Measurements from ENCODE around the gene RHO.

The RHO gene

GRCh38 chr3:129552287-129553050 lies 24.0 kb downstream of the RHO start:
- TF ChIP-seq, protein P1, sequence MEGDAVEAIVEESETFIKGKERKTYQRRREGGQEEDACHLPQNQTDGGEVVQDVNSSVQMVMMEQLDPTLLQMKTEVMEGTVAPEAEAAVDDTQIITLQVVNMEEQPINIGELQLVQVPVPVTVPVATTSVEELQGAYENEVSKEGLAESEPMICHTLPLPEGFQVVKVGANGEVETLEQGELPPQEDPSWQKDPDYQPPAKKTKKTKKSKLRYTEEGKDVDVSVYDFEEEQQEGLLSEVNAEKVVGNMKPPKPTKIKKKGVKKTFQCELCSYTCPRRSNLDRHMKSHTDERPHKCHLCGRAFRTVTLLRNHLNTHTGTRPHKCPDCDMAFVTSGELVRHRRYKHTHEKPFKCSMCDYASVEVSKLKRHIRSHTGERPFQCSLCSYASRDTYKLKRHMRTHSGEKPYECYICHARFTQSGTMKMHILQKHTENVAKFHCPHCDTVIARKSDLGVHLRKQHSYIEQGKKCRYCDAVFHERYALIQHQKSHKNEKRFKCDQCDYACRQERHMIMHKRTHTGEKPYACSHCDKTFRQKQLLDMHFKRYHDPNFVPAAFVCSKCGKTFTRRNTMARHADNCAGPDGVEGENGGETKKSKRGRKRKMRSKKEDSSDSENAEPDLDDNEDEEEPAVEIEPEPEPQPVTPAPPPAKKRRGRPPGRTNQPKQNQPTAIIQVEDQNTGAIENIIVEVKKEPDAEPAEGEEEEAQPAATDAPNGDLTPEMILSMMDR (IDR thresholded peaks at IDR 0.05; ENCODE audit: low read length): no peak
- TF ChIP-seq EZH2 (IDR thresholded peaks at IDR 0.05; ENCODE audit: borderline replicate concordance, low read length): no peak
- Histone ChIP-seq H3K9ac (ENCODE audit: low read length) (no peak overlapping the region), H3K4me3 (ENCODE audit: low read depth, low read length, poor library complexity, severe bottlenecking) (no peak overlapping the region), H3K4me2 (ENCODE audit: low read length) (no peak overlapping the region), H3K27me3 (ENCODE audit: insufficient read depth, low read length) (peaks cover 23% of the 10 kb centered on the region), H3K4me1 (ENCODE audit: insufficient read depth, low read length, severe bottlenecking) (no peaks in the 10 kb centered on the region), H3K79me2 (ENCODE audit: insufficient read depth, low read length) (no peaks in the 10 kb centered on the region), H2AFZ (ENCODE audit: low read length) (no peak overlapping the region), H3K9me2 (ENCODE audit: low read depth, low read length) (no peaks in the 10 kb centered on the region), H3F3A (ENCODE audit: insufficient read depth, low read length) (no peaks in the 10 kb centered on the region), H3K9me3 (ENCODE audit: low read length) (no peaks in the 10 kb centered on the region), H3K36me3 (ENCODE audit: insufficient read depth, low read length) (no peaks in the 10 kb centered on the region), H4K20me1 (ENCODE audit: insufficient read depth, low read length) (no peaks in the 10 kb centered on the region), H3K27ac (ENCODE audit: low read depth, low read length, poor library complexity, severe bottlenecking) (no peak overlapping the region)

DNA sequence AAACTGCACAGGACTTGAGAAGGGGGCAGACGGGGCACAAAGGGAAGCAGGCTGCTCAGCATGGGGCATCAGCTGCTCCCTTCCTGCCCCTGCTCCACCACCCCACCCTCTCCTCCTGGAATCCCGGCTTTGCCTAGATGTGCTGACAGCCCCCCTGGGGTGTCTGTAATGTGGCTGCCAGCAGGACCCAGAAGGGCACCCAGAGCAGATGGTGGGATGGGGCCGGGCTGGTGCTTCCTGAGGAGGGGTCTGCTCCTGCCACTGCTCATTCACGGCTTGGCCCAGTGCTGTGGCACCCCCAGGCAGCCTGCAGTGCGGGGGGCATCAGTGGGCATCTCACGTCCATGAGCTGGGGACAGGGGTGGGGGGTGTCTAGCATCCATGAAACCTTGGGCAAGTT lies 24.7 kb downstream of the RHO start:
- no peaks in the 10 kb centered on the region for H3K9me2 ChIP-seq (ENCODE audit: low read depth, low read length)
- peaks cover 28% of the 10 kb centered on the region for H3K27me3 ChIP-seq (ENCODE audit: insufficient read depth, low read length)
- no peaks in the 10 kb centered on the region for H3K79me2 ChIP-seq (ENCODE audit: insufficient read depth, low read length)
- H2AFZ ChIP-seq (ENCODE audit: low read length): no peak overlapping the region
- no peak overlapping the region for H3K4me3 ChIP-seq (ENCODE audit: low read depth, low read length, poor library complexity, severe bottlenecking)
- no peaks in the 10 kb centered on the region for H3K9me3 ChIP-seq (ENCODE audit: low read length)
- H3K4me1 ChIP-seq (ENCODE audit: insufficient read depth, low read length, severe bottlenecking): no peaks in the 10 kb centered on the region
- H3K4me2 ChIP-seq (ENCODE audit: low read length): no peak overlapping the region
- no peak for TF ChIP-seq EZH2 (IDR thresholded peaks at IDR 0.05; ENCODE audit: borderline replicate concordance, low read length)
- TF ChIP-seq, protein P1 (IDR thresholded peaks at IDR 0.05; ENCODE audit: low read length): no peak
- no peaks in the 10 kb centered on the region for H3K36me3 ChIP-seq (ENCODE audit: insufficient read depth, low read length)
- no peak overlapping the region for H3K9ac ChIP-seq (ENCODE audit: low read length)
- H3K27ac ChIP-seq (ENCODE audit: low read depth, low read length, poor library complexity, severe bottlenecking): no peak overlapping the region
- no peaks in the 10 kb centered on the region for H4K20me1 ChIP-seq (ENCODE audit: insufficient read depth, low read length)
- no peaks in the 10 kb centered on the region for H3F3A ChIP-seq (ENCODE audit: insufficient read depth, low read length)

- Histone ChIP-seq H3K79me2 (ENCODE audit: insufficient read depth, low read length) (no peaks in the 10 kb centered on the region), H4K20me1 (ENCODE audit: insufficient read depth, low read length) (no peaks in the 10 kb centered on the region), H3K9me3 (ENCODE audit: low read length) (no peaks in the 10 kb centered on the region), H3K9ac (ENCODE audit: low read length) (no peak overlapping the region), H3K9me2 (ENCODE audit: low read depth, low read length) (no peaks in the 10 kb centered on the region), H3K27me3 (ENCODE audit: insufficient read depth, low read length) (peaks cover 28% of the 10 kb centered on the region), H3K27ac (ENCODE audit: low read depth, low read length, poor library complexity, severe bottlenecking) (no peak overlapping the region), H3K36me3 (ENCODE audit: insufficient read depth, low read length) (no peaks in the 10 kb centered on the region), H3F3A (ENCODE audit: insufficient read depth, low read length) (no peaks in the 10 kb centered on the region), H3K4me2 (ENCODE audit: low read length) (no peak overlapping the region), H2AFZ (ENCODE audit: low read length) (no peak overlapping the region), H3K4me1 (ENCODE audit: insufficient read depth, low read length, severe bottlenecking) (peaks cover 4% of the 10 kb centered on the region), H3K4me3 (ENCODE audit: low read depth, low read length, poor library complexity, severe bottlenecking) (no peak overlapping the region)
- no peak for TF ChIP-seq EZH2 (IDR thresholded peaks at IDR 0.05; ENCODE audit: borderline replicate concordance, low read length)
- TF ChIP-seq, protein P1 (IDR thresholded peaks at IDR 0.05; ENCODE audit: low read length): no peak
These were observed 25.3 kb downstream of the RHO start for GRCh38 chr3:129553719-129554118.
